Stimulated activated naive CD4-positive, alpha-beta T cell treated with Interleukin-2 at 50 U/mL for 16 hours (primary cell): ENCODE data around the gene ADD3.

Experiments used
- DNase-seq: peaks from one replicate; lab custom pipeline; 2025; lab: John Stamatoyannopoulos, UW

Gene ADD3

DNA sequence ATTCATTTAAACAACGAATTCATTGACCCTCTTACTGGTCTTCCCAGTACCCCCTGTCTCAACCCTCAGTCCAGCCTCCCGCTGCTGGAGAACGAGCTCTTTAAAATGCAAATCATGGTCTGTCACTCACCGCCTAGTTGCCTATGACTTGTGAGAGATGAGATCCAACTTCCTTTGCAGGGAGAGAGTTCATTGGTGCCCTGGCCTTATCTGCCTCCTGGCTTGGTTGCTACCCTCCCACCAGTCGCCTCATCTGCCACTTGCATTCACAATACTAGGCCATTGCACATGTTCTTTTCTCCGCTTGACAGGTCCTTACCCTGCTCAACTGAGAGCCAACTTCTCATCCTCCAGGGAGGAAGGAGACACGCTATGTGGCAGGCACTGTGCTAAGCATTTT lies 145.6 kb downstream of the ADD3 start:
- DNase-seq, result no peak

GRCh38 chr10:110156046-110156445 lies 148.3 kb downstream of the ADD3 start:
- DNase-seq, result no peak

DNA sequence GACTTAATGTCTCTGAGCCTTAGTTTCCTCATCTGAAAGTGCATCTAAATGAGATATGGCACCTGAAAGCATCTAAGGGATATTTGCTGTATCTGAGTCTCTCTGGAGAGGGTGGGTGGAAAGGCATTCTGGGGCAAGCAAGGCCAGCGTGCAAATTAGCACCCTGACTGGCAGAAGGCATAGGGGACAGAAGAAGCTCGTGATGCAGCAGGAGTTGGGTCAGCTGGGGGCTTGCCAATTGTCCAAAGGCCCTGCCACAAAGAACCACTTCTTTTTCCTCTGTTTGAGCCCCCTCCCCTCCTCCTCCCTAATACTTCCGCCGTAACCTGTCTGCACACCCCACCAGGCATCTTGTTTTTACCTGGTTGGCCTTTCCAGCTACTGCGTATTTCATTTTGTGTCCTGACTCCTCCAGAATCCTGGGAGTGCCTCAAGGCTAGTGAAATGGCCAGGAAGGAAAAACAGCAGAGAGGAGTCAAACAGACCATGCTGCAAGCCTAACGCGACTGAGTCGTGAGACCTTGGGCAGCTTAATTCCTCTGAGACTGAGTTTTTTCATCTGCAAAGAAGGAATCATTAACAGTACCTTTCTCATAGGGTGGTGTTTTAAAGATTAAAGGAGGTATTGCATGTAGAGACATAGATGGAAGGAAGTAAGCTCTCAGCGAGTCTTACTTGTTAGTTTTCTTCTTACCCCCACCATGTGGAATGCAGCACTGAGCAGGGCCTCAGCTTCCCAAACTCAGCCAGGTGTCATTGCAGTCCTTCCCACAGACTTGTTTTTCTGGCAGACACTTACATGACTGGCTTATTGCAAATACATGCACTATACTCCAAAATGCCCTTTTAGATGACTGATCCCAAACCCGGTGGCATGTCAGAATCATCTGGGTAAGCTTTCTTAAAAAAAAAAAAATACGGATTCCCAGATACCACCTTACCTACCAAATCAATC lies 150.5 kb downstream of the ADD3 start:
- no peak for DNase-seq

DNA sequence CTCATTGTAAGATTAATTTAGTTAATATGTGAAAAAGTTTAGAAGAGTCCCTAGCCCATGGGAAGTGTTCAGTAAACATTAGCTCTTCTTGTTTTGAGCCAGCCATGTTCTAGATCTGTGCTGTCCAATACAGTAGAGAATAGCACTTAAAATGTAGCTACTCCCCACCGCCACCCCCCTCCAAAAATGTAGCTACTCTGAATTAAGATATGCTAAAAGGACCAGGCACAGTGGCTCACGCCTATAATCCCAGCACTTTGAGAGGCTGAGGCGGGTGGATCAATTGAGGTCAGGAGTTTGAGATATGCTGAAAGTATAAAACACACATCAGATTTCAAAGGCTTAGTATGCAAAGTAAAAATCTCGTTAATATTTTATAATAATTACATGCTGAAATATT lies 152.3 kb downstream of the ADD3 start:
- DNase-seq, result no peak

- no peak for DNase-seq
Measured at GRCh38 chr10:110160522-110160921, 152.7 kb downstream of the ADD3 start.

DNA sequence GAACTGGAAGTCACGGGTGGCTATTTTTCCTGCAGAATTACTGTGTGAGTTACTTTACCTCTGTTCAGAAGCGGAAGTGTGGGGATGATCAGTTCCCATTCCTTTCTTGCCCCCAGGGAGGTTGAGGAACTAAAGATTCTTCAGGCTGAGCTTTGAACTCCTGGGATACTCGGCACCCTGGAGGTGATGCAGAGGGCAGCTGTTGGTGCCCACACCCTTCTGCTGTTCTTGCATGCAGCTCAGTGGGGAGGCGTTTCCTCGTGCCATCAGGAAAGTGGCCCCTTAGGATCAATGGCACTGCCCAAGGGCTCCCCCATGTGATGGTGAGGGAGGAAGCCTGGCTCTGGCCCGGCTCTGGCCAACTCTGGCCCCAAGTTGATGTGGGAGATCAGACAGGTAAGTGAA lies 155.0 kb downstream of the ADD3 start:
- no peak for DNase-seq

DNA sequence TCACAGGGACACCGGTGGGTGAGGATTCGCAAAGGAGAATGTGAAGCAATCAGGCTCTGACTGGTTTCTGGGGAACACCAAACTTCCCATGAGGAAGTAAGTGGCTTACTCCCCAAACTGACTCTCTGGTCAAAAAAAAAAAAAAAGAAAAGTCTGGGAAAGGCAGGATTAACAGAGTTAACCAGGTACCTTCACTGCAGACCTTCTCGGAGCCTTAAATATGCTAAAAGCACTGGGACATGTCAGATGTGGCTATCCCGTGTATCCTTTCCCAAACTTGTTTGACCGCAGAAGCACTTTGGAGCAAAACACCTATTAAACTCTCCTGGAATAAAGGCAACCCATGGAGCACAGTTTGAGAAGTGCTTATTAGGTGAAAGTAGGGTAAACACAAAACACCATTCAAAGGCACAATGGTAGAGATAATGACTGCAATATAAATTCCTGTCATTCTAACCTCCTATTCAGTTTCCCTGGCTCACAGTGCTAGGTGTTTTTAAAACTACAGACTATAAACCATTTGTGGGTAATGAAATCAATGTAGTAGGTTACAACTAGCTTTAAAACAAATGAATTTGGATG lies 155.5 kb downstream of the ADD3 start:
- no peak for DNase-seq

- DNase-seq, result no peak
Measured at GRCh38 chr10:110163841-110164240, 156.1 kb downstream of the ADD3 start.

DNA sequence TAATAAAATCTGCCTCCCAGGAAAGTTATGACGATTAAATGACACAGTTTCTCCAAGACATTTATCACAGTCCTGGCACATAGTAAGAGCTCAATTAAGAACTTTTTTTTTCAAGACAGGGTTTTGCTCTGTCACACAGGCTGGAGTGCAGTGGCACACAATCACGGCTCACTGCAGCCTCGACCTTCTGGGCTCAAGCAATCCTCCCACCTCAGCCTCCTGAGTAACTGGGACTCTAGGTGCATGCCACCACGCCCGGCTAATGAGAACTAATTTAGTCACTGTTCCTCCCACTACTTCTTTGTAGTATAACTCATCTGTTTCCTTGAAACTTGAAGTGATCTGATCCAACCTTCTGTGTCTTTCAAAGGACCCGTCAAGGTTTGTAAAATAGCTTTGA lies 157.5 kb downstream of the ADD3 start:
- peak; percentile 22 for DNase-seq

DNA sequence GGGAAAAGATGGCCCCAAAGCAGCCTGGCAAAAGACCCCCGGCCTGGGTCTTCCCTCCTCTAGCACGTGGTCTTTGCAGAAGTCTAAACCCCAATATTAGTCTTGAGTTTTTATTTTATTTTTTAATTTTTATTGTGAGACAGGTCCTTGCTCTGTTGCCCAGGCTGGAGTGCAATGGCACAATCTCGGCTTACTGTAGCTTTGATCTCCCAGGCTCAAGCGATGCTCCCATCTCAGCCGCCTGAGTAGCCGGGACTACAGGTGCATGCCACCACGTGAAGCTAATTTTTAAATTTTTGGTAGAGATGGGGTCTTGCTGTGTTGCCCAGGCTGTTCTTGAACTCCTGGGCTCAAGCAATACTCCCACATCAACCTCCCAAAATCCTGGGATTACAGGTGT lies 159.4 kb downstream of the ADD3 start:
- no peak for DNase-seq

DNA sequence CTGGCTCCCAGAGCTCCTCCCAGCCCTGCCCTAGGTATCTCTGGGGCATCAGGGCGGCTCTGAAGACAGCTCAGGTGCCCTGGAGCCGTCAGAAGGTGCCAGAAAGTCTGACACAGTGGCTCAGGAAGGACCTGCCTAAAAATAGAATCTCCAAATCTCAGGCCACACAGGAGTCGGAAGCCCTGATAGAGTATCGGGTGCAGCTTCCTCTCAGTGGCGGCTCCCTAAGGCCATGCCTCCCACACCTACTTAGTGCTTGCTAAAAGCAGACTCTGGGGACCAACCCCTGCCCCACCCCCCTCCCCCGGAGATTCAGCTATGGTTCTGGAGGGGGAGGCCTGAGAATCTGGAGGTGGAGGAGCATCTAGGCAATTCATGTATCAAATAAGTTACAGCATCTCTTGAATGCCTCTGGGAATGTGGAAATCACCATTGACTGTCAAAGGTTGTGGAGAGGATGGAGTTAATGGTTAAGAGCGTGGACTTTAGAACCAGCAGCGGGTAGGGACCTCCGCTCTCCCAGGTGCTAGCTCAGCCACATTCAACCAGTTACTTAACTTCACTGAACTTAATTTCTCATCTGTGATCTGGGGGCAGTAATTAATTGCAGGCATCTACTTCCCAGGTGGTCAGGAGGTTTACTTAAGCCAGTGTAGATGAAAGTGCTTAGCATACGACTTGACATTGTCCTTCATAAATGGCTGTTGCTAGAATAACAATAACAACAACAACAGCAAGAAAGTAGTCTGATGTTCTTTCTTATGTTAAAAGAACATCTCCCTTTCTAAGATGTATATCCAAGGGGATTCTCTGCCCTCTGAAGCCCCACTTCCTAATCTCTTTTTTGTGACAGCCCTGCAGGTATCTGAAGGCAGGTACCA lies 161.1 kb downstream of the ADD3 start:
- no peak for DNase-seq

- DNase-seq, result no peak
Measured at GRCh38 chr10:110169586-110169985, 161.8 kb downstream of the ADD3 start.

- DNase-seq, result no peak
Measured at GRCh38 chr10:110170142-110170971, 162.6 kb downstream of the ADD3 start.

DNA sequence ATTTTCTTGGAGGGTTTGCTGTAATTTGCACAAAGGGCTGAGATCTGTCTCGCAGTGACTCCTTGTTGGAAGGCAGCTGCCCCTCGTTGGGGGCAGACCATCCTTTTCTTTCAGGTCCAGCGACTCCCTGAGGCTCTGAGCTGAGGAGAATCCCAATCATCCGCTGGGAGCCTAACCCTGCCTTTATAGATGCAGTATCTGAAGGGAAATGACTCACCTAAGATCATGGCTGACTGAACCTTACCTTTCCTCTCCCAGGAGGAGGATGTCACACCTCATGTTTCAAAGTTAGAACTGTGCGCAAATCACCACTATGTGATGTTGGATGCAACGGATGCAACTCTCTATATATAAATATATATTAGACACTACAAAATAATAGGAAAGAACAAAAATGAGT lies 163.2 kb downstream of the ADD3 start:
- DNase-seq, result no peak

DNA sequence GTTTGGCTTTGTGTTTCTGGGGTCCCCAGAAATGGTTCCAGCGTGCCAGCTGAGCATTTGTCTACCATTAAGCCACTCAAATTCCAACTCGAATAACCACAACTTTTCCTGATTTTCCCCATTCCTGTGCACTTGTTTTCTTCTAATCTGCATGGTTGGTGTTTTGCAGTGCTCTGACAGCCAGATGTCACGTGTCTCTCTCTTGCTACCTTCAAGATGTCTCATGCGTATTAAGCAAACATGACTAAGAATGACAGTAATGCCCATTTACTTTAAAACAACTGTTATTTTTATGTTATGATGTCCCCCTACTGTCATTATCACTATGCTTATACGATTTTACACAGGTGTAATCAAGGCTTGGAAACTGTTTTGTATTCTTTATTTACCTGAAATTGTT lies 164.4 kb downstream of the ADD3 start:
- no peak for DNase-seq

GRCh38 chr10:110174201-110174600 lies 166.4 kb downstream of the ADD3 start:
- DNase-seq, result no peak

- DNase-seq, result no peak
Measured at GRCh38 chr10:110174816-110175215, 167.0 kb downstream of the ADD3 start.

DNA sequence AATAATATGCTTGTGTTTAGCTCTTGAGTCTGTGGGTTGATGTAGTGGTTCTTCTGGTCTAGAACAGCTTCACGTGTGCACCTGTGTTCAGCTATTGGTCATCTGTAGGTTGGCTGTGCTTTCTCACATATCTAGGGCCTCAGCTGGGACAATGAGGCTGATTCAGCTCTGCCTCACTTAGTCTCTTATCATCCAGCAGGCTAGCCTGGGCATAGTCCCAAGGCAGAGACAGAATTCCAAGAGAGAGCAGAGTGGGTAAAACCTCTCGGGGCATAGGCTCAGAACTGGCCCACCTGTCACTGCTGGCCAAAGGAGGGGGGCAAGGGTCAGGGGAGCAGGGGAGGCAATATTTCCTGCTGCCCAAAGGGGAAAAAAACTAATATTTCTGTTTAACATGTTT lies 167.6 kb downstream of the ADD3 start:
- no peak for DNase-seq

DNA sequence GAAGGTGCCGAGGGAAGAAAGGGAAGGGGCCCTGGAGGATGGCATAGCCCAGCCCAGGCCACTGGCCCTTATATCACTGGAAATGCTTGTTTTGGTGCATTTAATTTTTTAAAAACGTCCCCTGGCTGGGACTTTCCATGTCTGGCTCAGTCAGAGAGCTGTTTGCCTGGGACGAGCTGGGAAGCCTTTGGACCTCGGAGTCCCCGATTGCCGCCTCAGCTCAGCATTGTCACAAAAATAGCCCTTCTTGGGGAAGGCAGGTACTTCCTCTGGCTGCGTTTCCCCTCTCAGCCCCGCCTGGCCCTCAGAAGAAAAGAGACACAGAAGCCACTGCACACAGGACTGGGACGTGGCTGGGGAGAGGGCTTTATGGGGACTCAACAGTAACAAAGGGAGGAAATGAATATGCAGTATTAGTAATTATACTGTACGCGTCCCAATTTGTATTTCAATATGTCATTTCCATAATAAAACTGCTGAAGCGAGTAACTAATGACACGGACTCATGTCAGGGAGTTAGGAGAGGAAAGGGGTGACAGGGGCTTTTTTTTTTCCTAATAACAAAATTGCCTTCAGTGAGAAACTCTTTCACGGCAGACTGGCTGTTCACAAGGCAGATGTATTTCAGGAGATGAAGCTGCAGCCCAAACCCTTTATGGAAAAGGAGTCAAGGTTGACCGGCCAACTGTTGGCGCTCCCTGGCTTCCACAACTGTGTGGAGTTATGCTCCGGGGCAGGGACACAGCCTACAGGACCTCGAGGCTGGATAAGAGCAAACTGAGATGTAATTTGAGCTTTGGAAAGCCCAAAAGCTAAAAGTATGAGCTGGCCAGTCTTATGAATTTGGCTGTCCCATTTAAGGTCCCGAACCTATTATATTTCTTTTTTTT lies 168.6 kb downstream of the ADD3 start:
- DNase-seq, result no peak

GRCh38 chr10:110179220-110179619 lies 171.4 kb downstream of the ADD3 start:
- DNase-seq, result no peak

GRCh38 chr10:110181451-110181850 lies 173.7 kb downstream of the ADD3 start:
- DNase-seq, result no peak
